Measurements from ENCODE around the gene PGLYRP2.
"Not testable (repeated sequence)": the region's sequence is repeated elsewhere in the genome, so short reads cannot be mapped to it uniquely, and the experiment has no call there.

Gene PGLYRP2

GRCh38 chr19:15479391-15480345 is at the start of gene PGLYRP2:
Gene PGLYRP2, minus strand, starts transcription at chr19:15479501. Its CDS starts 130 bp downstream, at chr19:15479371.
- peak; percentile 28 for DNase-seq

- no peak for DNase-seq
These were observed 48.4 kb upstream of the PGLYRP2 start for GRCh38 chr19:15527705-15528104.

- no peak for DNase-seq
These were observed 47.1 kb upstream of the PGLYRP2 start for GRCh38 chr19:15526408-15526807.

- no peak for DNase-seq
These were observed 46.0 kb upstream of the PGLYRP2 start for GRCh38 chr19:15525291-15525690.

GRCh38 chr19:15524781-15525180 is 45.5 kb upstream of the PGLYRP2 start:
- DNase-seq = no peak

GRCh38 chr19:15519433-15519976 is 40.2 kb upstream of the PGLYRP2 start:
- no peak for DNase-seq

GRCh38 chr19:15517778-15518177 is 38.5 kb upstream of the PGLYRP2 start:
- no peak for DNase-seq

GRCh38 chr19:15516363-15516762 is 37.1 kb upstream of the PGLYRP2 start:
- DNase-seq = no peak

- not testable (repeated sequence) for DNase-seq
These were observed 35.9 kb upstream of the PGLYRP2 start for GRCh38 chr19:15515227-15515625.

GRCh38 chr19:15511671-15512424 is 32.5 kb upstream of the PGLYRP2 start:
- DNase-seq = no peak

GRCh38 chr19:15508035-15508710 is 28.9 kb upstream of the PGLYRP2 start, which contains the start of gene CYP4F22:
Gene CYP4F22, plus strand, starts transcription at chr19:15508525. Its CDS starts 16,812 bp downstream, at chr19:15525337.
- DNase-seq = peak; percentile 44

GRCh38 chr19:15507068-15508034 is 28.1 kb upstream of the PGLYRP2 start:
- no peak for DNase-seq

GRCh38 chr19:15506074-15506571 is 26.8 kb upstream of the PGLYRP2 start:
- no peak for DNase-seq

- DNase-seq = no peak
These were observed 23.0 kb upstream of the PGLYRP2 start for GRCh38 chr19:15502264-15502663.

- DNase-seq = no peak
These were observed 22.3 kb upstream of the PGLYRP2 start for GRCh38 chr19:15501596-15501995.

GRCh38 chr19:15498910-15499309 is 19.6 kb upstream of the PGLYRP2 start:
- DNase-seq = no peak

- DNase-seq = no peak
These were observed 19.0 kb upstream of the PGLYRP2 start for GRCh38 chr19:15498156-15498858.

GRCh38 chr19:15495151-15495550 is 15.8 kb upstream of the PGLYRP2 start:
- no peak for DNase-seq

GRCh38 chr19:15488489-15489226 is 9.4 kb upstream of the PGLYRP2 start:
- no peak for DNase-seq

GRCh38 chr19:15487038-15487437 is 7.7 kb upstream of the PGLYRP2 start:
- DNase-seq = no peak
